K562 (cell line): ENCODE results near the gene DLGAP1. TPM values are rescaled to one million over a fixed set of nuclear protein-coding genes. Genes with fewer than 3 reads are reported as not detected.

Experiments used
- ATAC-seq: fragments of 200-7000 bp; cut with Tn5 transposase; 3 replicates; pipeline ENCODE4 v1.9.1; 2020; ENCODE audit warnings: moderate library complexity
- BruUV-seq: library from RNA; stranded (reverse); fragments of 400-500 nt; replicated peaks from 2 replicates; lab custom pipeline; 2021; lab: Mats Ljungman, UMichigan
- CTCF ChIA-PET: fragments of 300-600 bp; formaldehyde crosslinking; extraction: SDS; loops from one replicate; lab custom pipeline; 2021; ENCODE audit warnings: low intra/inter-chr PET ratio; lab: Yijun Ruan, JAX
- POLR2A ChIA-PET: fragments of 300-600, 350-650 bp; sonication (Branson Sonifier 250); formaldehyde crosslinking; extraction: SDS; loops from one replicate; lab custom pipeline; 2021; ENCODE audit warnings: antibody characterized with exemption, inconsistent platforms; lab: Yijun Ruan, JAX
- DNase-seq, 4 experiments: peaks; one replicate each; pipeline versions ENCODE4 v3.0.0 to v3.0.0-alpha.2; 2011 to 2018; ENCODE audit warnings: low spot score in 3 of 4, mixed read lengths in 3 of 4; ENCODE audit errors: extremely low read depth in 1 of 4
- FAIRE-seq: peaks from 2 replicates; lab custom pipeline; 2011; peaks lifted over from hg19 to GRCh38; lab: Jason Lieb, UNC
- H2AFZ ChIP-seq: 2 replicates; pipeline ENCODE4 v1.6.0; 2011; ENCODE audit warnings: low read depth, low read length, control low read depth, inconsistent platforms
- H3K27ac ChIP-seq: fragments of 200-600 bp; 3 replicates; pipeline ENCODE4 v1.8.0; 2011; ENCODE audit warnings: low read depth, mild to moderate bottlenecking, control low read depth, inconsistent platforms, low read length, moderate library complexity, mixed read lengths; ENCODE audit errors: extremely low read depth
- H3K27me3 ChIP-seq, 2 experiments: fragments of 300-600 bp in 1 of 2; 2 replicates in 1 of 2; 3 replicates in 1 of 2; pipeline versions ENCODE4 v1.6.0 to v1.8.0; 2011; ENCODE audit warnings: inconsistent platforms in 2 of 2, low read length in 2 of 2, mild to moderate bottlenecking in 1 of 2, mixed read lengths in 1 of 2, moderate library complexity in 1 of 2; ENCODE audit not compliant: control insufficient read depth in 2 of 2, insufficient read depth in 2 of 2
- H3K36me3 ChIP-seq: fragments of 300-600 bp; 3 replicates; pipeline ENCODE4 v1.8.0; 2011; ENCODE audit warnings: mild to moderate bottlenecking, low read length, inconsistent platforms; ENCODE audit not compliant: control insufficient read depth, insufficient read depth
- H3K4me1 ChIP-seq, 2 experiments: fragments of 200-600 bp in 1 of 2; replicated peaks in 1 of 2; 2 replicates in 1 of 2; 3 replicates in 1 of 2; pipeline versions ENCODE4 v1.5.1 to v1.8.0; 2011; ENCODE audit warnings: inconsistent platforms in 2 of 2, low read length in 2 of 2, mild to moderate bottlenecking in 1 of 2, mixed read lengths in 1 of 2, moderate library complexity in 1 of 2; ENCODE audit not compliant: control insufficient read depth in 2 of 2, insufficient read depth in 2 of 2
- H3K4me2 ChIP-seq: 2 replicates; pipeline ENCODE4 v1.6.1; 2011; ENCODE audit warnings: low read length, control low read depth, inconsistent platforms, mixed read lengths; ENCODE audit not compliant: insufficient read depth
- H3K4me3 ChIP-seq: fragments of 200-600 bp; sonication (generic), shearing (Covaris generic); 2 replicates; pipeline ENCODE4 v1.5.1; 2016; ENCODE audit warnings: control low read depth, inconsistent platforms
- H3K79me2 ChIP-seq: fragments of 200-600 bp; 3 replicates; pipeline ENCODE4 v1.8.0; 2011; ENCODE audit warnings: low read length, inconsistent platforms; ENCODE audit not compliant: control insufficient read depth, insufficient read depth
- H3K9ac ChIP-seq, 2 experiments: 2 replicates each; pipeline versions ENCODE4 v1.6.0 to v1.6.1; 2011; ENCODE audit warnings: low read depth in 2 of 2, low read length in 2 of 2, control low read depth in 1 of 2, inconsistent platforms in 1 of 2, mild to moderate bottlenecking in 1 of 2, mixed read lengths in 1 of 2; ENCODE audit not compliant: insufficient read depth in 1 of 2
- H3K9me1 ChIP-seq: one replicate; pipeline ENCODE4 v1.6.0; 2011; ENCODE audit warnings: inconsistent platforms, mild to moderate bottlenecking, low read length, moderate library complexity; ENCODE audit not compliant: control insufficient read depth, insufficient read depth
- H3K9me3 ChIP-seq: replicated peaks from 2 replicates; pipeline ENCODE4 v1.5.1; 2011; ENCODE audit warnings: low read depth, low read length, inconsistent platforms; ENCODE audit not compliant: control insufficient read depth, insufficient read depth
- H4K20me1 ChIP-seq: replicated peaks from 2 replicates; pipeline ENCODE4 v1.6.1; 2011; ENCODE audit warnings: low read length, inconsistent platforms, mixed read lengths; ENCODE audit not compliant: control insufficient read depth, insufficient read depth
- ARHGAP35 ChIP-seq: fragments of 450-650 bp; IDR thresholded peaks from 2 replicates; pipeline ENCODE4 v1.6.1; 2018; ENCODE audit not compliant: partially characterized antibody
- CBX2 ChIP-seq: fragments of 200-600 bp; sonication (generic); IDR thresholded peaks from one replicate; pipeline ENCODE4 v1.6.1; 2012; ENCODE audit warnings: mild to moderate bottlenecking, low read length, inconsistent platforms; ENCODE audit not compliant: insufficient read depth, poor library complexity, severe bottlenecking
- ELF4 ChIP-seq: fragments of 450-650 bp; formaldehyde crosslinking; IDR thresholded peaks from 2 replicates; pipeline ENCODE4 v1.4.0; 2022; ENCODE audit warnings: missing genetic modification characterization
- ETV1 ChIP-seq: fragments of 450-650 bp; conservative IDR thresholded peaks from 2 replicates; pipeline ENCODE4 v1.6.1; 2016; ENCODE audit warnings: missing genetic modification characterization, control low read depth, low read depth, missing compliant biosample characterization
- KHSRP ChIP-seq: fragments of 450-650 bp; IDR thresholded peaks from 2 replicates; pipeline ENCODE4 v1.6.1; 2017
- MTA2 ChIP-seq: fragments of 450-650 bp; IDR thresholded peaks from 2 replicates; pipeline ENCODE4 v1.6.1; 2016; ENCODE audit warnings: low read depth
- PHB ChIP-seq: fragments of 250-450 bp; sonication (Bioruptor Pico); IDR thresholded peaks from 2 replicates; pipeline ENCODE4 v1.5.0; 2021
- RAD21 ChIP-seq, 2 experiments: fragments of 250-450 bp in 1 of 2; fragments of 450-650 bp in 1 of 2; sonication (Bioruptor Pico) in 1 of 2; formaldehyde crosslinking in 1 of 2; IDR thresholded peaks in 1 of 2; conservative IDR thresholded peaks in 1 of 2; 2 replicates each; pipeline versions ENCODE4 v1.4.0 to v1.8.0; 2020 to 2022; ENCODE audit warnings: mild to moderate bottlenecking in 2 of 2, moderate library complexity in 1 of 2
- RNF2 ChIP-seq: sonication (generic); IDR thresholded peaks from 2 replicates; pipeline ENCODE4 v1.6.1; 2016
- TAF1 ChIP-seq: IDR thresholded peaks from 2 replicates; pipeline ENCODE4 v1.6.1; 2011; ENCODE audit warnings: mild to moderate bottlenecking, low read length, moderate library complexity; ENCODE audit not compliant: insufficient read depth, control insufficient read depth, severe bottlenecking; ENCODE audit errors: extremely low read depth
- THAP7 ChIP-seq: fragments of 250-450 bp; sonication (Bioruptor Pico); IDR thresholded peaks from 2 replicates; pipeline ENCODE4 v1.5.0; 2021
- UBTF ChIP-seq, 2 experiments: IDR thresholded peaks; 2 replicates each; pipeline ENCODE4 v1.6.1; 2012; ENCODE audit warnings: improper control_type of control experiment in 2 of 2, low read depth in 2 of 2, low read length in 2 of 2, borderline replicate concordance in 1 of 2
- ZBTB2 ChIP-seq: fragments of 450-650 bp; IDR thresholded peaks from 2 replicates; pipeline ENCODE4 v1.6.1; 2016; ENCODE audit warnings: antibody characterized with exemption
- ZNF551 ChIP-seq: fragments of 250-450 bp; sonication (Bioruptor Pico); IDR thresholded peaks from 2 replicates; pipeline ENCODE4 v1.5.0; 2021; ENCODE audit warnings: mild to moderate bottlenecking, moderate library complexity
- WGBS: fragments of 100-300 bp; shearing (Covaris generic); methylation state at CpG from one replicate; pipeline ENCODE4 v1.1.6; 2016; ENCODE audit warnings: low coverage, mixed read lengths; ENCODE audit not compliant: insufficient coverage; ENCODE audit errors: missing lambda C conversion rate; 5-methylcytosine and 5-hydroxymethylcytosine counted together
- in situ Hi-C: fragments of 300-500 bp; cut with MboI; formaldehyde crosslinking; loops from 4 replicates; pipeline ENCODE4 v1.15.0; 2018; ENCODE audit warnings: inconsistent platforms, mixed read lengths
- intact Hi-C: fragments of 100-400 bp; cut with micrococcal nuclease; formaldehyde crosslinking; loops from 2 replicates; pipeline ENCODE4 v1.14.2; 2022
- polyA plus RNA-seq, 8 experiments: library from polyadenylated mRNA; depleted of rRNA in 4 of 8; stranded (reverse) in 5 of 8; unstranded in 3 of 8; fragments of >200 nt; fragmentation: Nextera tagmentation in 2 of 8; fragmentation: Illumina TruSeq in 1 of 8; extraction: Ambion mirVana in 2 of 8; extraction: Trizol in 1 of 8; gene quantifications; 2 replicates each; pipeline versions ENCODE4 v1.2.1 to v1.2.3, GENCODE V29; 2011 to 2014; ENCODE audit warnings: inconsistent platforms in 1 of 8, missing spikeins in 1 of 8
- total RNA-seq, 7 experiments: library from RNA; depleted of rRNA in 6 of 7; stranded (reverse); fragments of >200 nt in 6 of 7; fragmentation: Illumina TruSeq in 2 of 7; extraction: Trizol in 2 of 7; gene quantifications; 2 replicates each; pipeline versions ENCODE4 v1.2.1 to v1.2.3, GENCODE V29; 2011 to 2021; ENCODE audit warnings: low replicate concordance in 1 of 7
- TF ChIP-seq, protein P1 (sequence below): fragments of 250-450 bp; sonication (Bioruptor Pico); IDR thresholded peaks from 2 replicates; pipeline ENCODE4 v1.8.0; 2021; ENCODE audit warnings: mild to moderate bottlenecking, moderate library complexity

The DLGAP1 gene
- total and polyA plus RNA-seq, 9 of the 15 experiments (the other 6 are each of a cell fraction or from before 2014, with no cell fraction given) = 0.04 to 0.22 (median 0.08) TPM

- no peak overlapping the region for H2AFZ ChIP-seq
- BruUV-seq = no TSS peak
- ATAC-seq (no peak), DNase-seq (no peak), FAIRE-seq (no peak)
- no peak overlapping the region for H3K9ac ChIP-seq
- H3K27ac ChIP-seq = no peak overlapping the region
- TF ChIP-seq CBX2 = no peak
- no peak for TF ChIP-seq KHSRP
- no peak for TF ChIP-seq MTA2
- TF ChIP-seq RNF2 = no peak
- TF ChIP-seq TAF1 = no peak
- TF ChIP-seq PHB (CRISPR knock-in tag) = no peak
- TF ChIP-seq UBTF (IDR thresholded peaks at IDR 0.05; ENCODE audit: borderline replicate concordance in 1 of 2, low read depth in 2 of 2, low read length in 2 of 2) = no peak
- TF ChIP-seq ZNF551 (CRISPR knock-in tag) = no peak
- no peak for TF ChIP-seq ETV1
- TF ChIP-seq ZBTB2 = no peak
- no peak for TF ChIP-seq ARHGAP35
- TF ChIP-seq, protein P1, sequence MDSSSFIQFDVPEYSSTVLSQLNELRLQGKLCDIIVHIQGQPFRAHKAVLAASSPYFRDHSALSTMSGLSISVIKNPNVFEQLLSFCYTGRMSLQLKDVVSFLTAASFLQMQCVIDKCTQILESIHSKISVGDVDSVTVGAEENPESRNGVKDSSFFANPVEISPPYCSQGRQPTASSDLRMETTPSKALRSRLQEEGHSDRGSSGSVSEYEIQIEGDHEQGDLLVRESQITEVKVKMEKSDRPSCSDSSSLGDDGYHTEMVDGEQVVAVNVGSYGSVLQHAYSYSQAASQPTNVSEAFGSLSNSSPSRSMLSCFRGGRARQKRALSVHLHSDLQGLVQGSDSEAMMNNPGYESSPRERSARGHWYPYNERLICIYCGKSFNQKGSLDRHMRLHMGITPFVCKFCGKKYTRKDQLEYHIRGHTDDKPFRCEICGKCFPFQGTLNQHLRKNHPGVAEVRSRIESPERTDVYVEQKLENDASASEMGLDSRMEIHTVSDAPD (CRISPR knock-in tag) = no peak
- no peak for TF ChIP-seq THAP7
- no peak for TF ChIP-seq RAD21 (CRISPR knock-in tag; conservative IDR thresholded peaks at IDR 0.05 in 1 of 2, IDR thresholded peaks at IDR 0.05 in 1 of 2)
- TF ChIP-seq ELF4 (CRISPR knock-in tag) = no peak
- H4K20me1 ChIP-seq = no peaks in the 10 kb centered on the region
- no peak overlapping the region for H3K4me3 ChIP-seq
- H3K4me1 ChIP-seq = no peaks in the 10 kb centered on the region
- H3K79me2 ChIP-seq = no peaks in the 10 kb centered on the region
- no peaks in the 10 kb centered on the region for H3K9me3 ChIP-seq
- WGBS = 0% methylated on average over 4 of the region's 4 CpGs
- no peaks in the 10 kb centered on the region for H3K9me1 ChIP-seq
- no peaks in the 10 kb centered on the region for H3K27me3 ChIP-seq
- ChIA-PET CTCF (no interaction called here), POLR2A (interaction anchor here (0.7 kb wide), 1 partner anchor 18 kb away, joined by 3 read pairs; no protein-coding TSS in a partner anchor)
- H3K36me3 ChIP-seq = no peaks in the 10 kb centered on the region
- no peak overlapping the region for H3K4me2 ChIP-seq
- intact Hi-C loops (no loop called here), in situ Hi-C loops (no loop called here)
Measured at GRCh38 chr18:4096486-4096885, 358.6 kb downstream of the DLGAP1 start.
